IMR-90 (cell line): Measurements from ENCODE around the gene MCM5. TPM values are rescaled to one million over a fixed set of nuclear protein-coding genes. Genes with fewer than 3 reads are reported as not detected.

Experiments
- ATAC-seq: fragments of 200-7000 bp; cut with Tn5 transposase; 2 replicates; pipeline ENCODE4 v1.9.1; 2020; ENCODE audit warnings: low read depth, mild to moderate bottlenecking, moderate library complexity
- BruUV-seq: library from RNA; stranded (reverse); fragments of 400-500 nt; replicated peaks from 2 replicates; lab custom pipeline; 2021; lab: Mats Ljungman, UMichigan
- CTCF ChIA-PET: fragments of 300-600 bp; formaldehyde crosslinking; extraction: SDS; loops from one replicate; lab custom pipeline; 2021; ENCODE audit warnings: antibody characterized with exemption; lab: Yijun Ruan, JAX
- POLR2A ChIA-PET: fragments of 300-600 bp; sonication (Branson Sonifier 250); formaldehyde crosslinking; loops from one replicate; lab custom pipeline; 2022; ENCODE audit warnings: antibody characterized with exemption; ENCODE audit not compliant: unreplicated experiment; lab: Charles Lee
- DNase-seq: peaks from one replicate; pipeline ENCODE4 v3.0.0; 2013
- H2AFZ ChIP-seq: replicated peaks from 2 replicates; pipeline ENCODE3; 2013; ENCODE audit warnings: low read length, mild to moderate bottlenecking; ENCODE audit not compliant: poor library complexity
- H2AK5ac ChIP-seq: 2 replicates; pipeline ENCODE4 v1.6.1; 2013; ENCODE audit warnings: low read depth, low read length, inconsistent platforms
- H2AK9ac ChIP-seq: replicated peaks from 2 replicates; pipeline ENCODE3; 2013; ENCODE audit warnings: mild to moderate bottlenecking, low read depth, low read length, moderate library complexity; ENCODE audit not compliant: poor library complexity
- H2BK120ac ChIP-seq: 2 replicates; pipeline ENCODE4 v1.6.1; 2013; ENCODE audit warnings: low read depth, low read length, inconsistent platforms
- H2BK15ac ChIP-seq: 3 replicates; pipeline ENCODE4 v1.6.1; 2013; ENCODE audit warnings: low read depth, low read length, inconsistent platforms
- H2BK20ac ChIP-seq: 2 replicates; pipeline ENCODE4 v1.6.1; 2013; ENCODE audit warnings: low read depth, mild to moderate bottlenecking, inconsistent platforms, low read length, moderate library complexity
- H2BK5ac ChIP-seq: 2 replicates; pipeline ENCODE4 v1.6.1; 2013; ENCODE audit warnings: mild to moderate bottlenecking, low read depth, low read length, inconsistent platforms; ENCODE audit not compliant: poor library complexity, severe bottlenecking
- H3K14ac ChIP-seq: replicated peaks from 2 replicates; pipeline ENCODE4 v1.6.1; 2013; ENCODE audit warnings: low read depth, low read length, inconsistent platforms
- H3K18ac ChIP-seq: 2 replicates; pipeline ENCODE4 v1.6.1; 2013; ENCODE audit warnings: low read depth, low read length, control low read depth
- H3K23ac ChIP-seq: 2 replicates; pipeline ENCODE4 v1.6.1; 2013; ENCODE audit warnings: low read depth, low read length, inconsistent platforms
- H3K27ac ChIP-seq: 2 replicates; pipeline ENCODE4 v1.5.1; 2013; ENCODE audit warnings: mild to moderate bottlenecking, control low read depth, low read length; ENCODE audit not compliant: insufficient read depth
- H3K27me3 ChIP-seq: 2 replicates; pipeline ENCODE4 v1.6.1; 2013; ENCODE audit warnings: low read length; ENCODE audit not compliant: control insufficient read depth, insufficient read depth
- H3K36me3 ChIP-seq: 2 replicates; pipeline ENCODE4 v1.6.1; 2013; ENCODE audit warnings: low read length, mixed read lengths; ENCODE audit not compliant: control insufficient read depth, insufficient read depth
- H3K4ac ChIP-seq: 2 replicates; pipeline ENCODE4 v1.6.1; 2013; ENCODE audit warnings: low read depth, low read length, inconsistent platforms
- H3K4me1 ChIP-seq: 2 replicates; pipeline ENCODE4 v1.6.1; 2013; ENCODE audit warnings: low read length, mixed read lengths; ENCODE audit not compliant: control insufficient read depth, insufficient read depth
- H3K4me2 ChIP-seq: 2 replicates; pipeline ENCODE4 v1.6.1; 2013; ENCODE audit warnings: low read depth, mild to moderate bottlenecking, control low read depth, low read length, moderate library complexity
- H3K4me3 ChIP-seq: 2 replicates; pipeline ENCODE4 v1.5.1; 2013; ENCODE audit warnings: low read depth, mild to moderate bottlenecking, control low read depth, low read length, moderate library complexity; ENCODE audit not compliant: insufficient read depth
- H3K56ac ChIP-seq: 2 replicates; pipeline ENCODE4 v1.6.1; 2013; ENCODE audit warnings: low read length, inconsistent platforms; ENCODE audit not compliant: insufficient read depth; ENCODE audit errors: extremely low read depth
- H3K79me1 ChIP-seq, 2 experiments: 2 replicates each; pipeline ENCODE4 v1.6.1; 2013; ENCODE audit warnings: low read length in 2 of 2, inconsistent platforms in 1 of 2, low read depth in 1 of 2
- H3K9ac ChIP-seq: 2 replicates; pipeline ENCODE4 v1.6.1; 2013; ENCODE audit warnings: low read depth, low read length, control low read depth
- H3K9me1 ChIP-seq: 2 replicates; pipeline ENCODE4 v1.6.1; 2013; ENCODE audit warnings: low read length, inconsistent platforms; ENCODE audit not compliant: insufficient read depth
- H3K9me3 ChIP-seq: 2 replicates; pipeline ENCODE4 v1.6.1; 2013; ENCODE audit warnings: low read length; ENCODE audit not compliant: control insufficient read depth, insufficient read depth
- H4K20me1 ChIP-seq: 2 replicates; pipeline ENCODE4 v1.6.1; 2013; ENCODE audit warnings: low read length, inconsistent platforms; ENCODE audit not compliant: insufficient read depth
- H4K5ac ChIP-seq: 2 replicates; pipeline ENCODE4 v1.6.1; 2013; ENCODE audit warnings: mild to moderate bottlenecking, low read depth, low read length, control low read depth
- H4K8ac ChIP-seq, 2 experiments: 2 replicates each; pipeline ENCODE4 v1.6.1; 2013; ENCODE audit warnings: low read depth in 2 of 2, low read length in 2 of 2, control low read depth in 1 of 2, inconsistent platforms in 1 of 2
- H4K91ac ChIP-seq: 2 replicates; pipeline ENCODE4 v1.6.1; 2013; ENCODE audit warnings: low read depth, low read length, inconsistent platforms; ENCODE audit not compliant: insufficient read depth
- CHD1 ChIP-seq: IDR thresholded peaks from 2 replicates; pipeline ENCODE4 v1.6.1; 2012; ENCODE audit warnings: low read depth, low read length, improper control_type of control experiment
- WGBS, 2 experiments: methylation state at CpG; one replicate each; pipeline versions ENCODE4 v1.1.5 to v1.1.7; 2013; ENCODE audit warnings: missing lambda C conversion rate in 2 of 2; ENCODE audit not compliant: insufficient read length in 1 of 2; ENCODE audit errors: extremely low coverage in 2 of 2; 5-methylcytosine and 5-hydroxymethylcytosine counted together
- dilution Hi-C: fragments of 300-500 bp; cut with HindIII; formaldehyde crosslinking; loops from one replicate; pipeline ENCODE4 v1.14.3; 2018; ENCODE audit warnings: low sequenced_read_pairs; ENCODE audit not compliant: unreplicated experiment
- in situ Hi-C: fragments of 300-500 bp; cut with MboI; formaldehyde crosslinking; loops from 3 replicates; pipeline ENCODE4 v1.14.3; 2019; ENCODE audit warnings: low sequenced_read_pairs, inconsistent platforms, mixed read lengths
- intact Hi-C: fragments of 100-400 bp; cut with micrococcal nuclease; formaldehyde crosslinking; loops from 2 replicates; pipeline ENCODE4 v1.10.0; 2022
- polyA plus RNA-seq, 3 experiments: library from polyadenylated mRNA; depleted of rRNA; stranded (reverse); fragments of >200 nt; gene quantifications; 2 replicates each; pipeline ENCODE4 v1.2.3, GENCODE V29; 2012; ENCODE audit warnings: low replicate concordance in 1 of 3
- total RNA-seq: library from RNA; depleted of rRNA; stranded (reverse); fragments of >200 nt; gene quantifications from 2 replicates; pipeline ENCODE4 v1.2.3, GENCODE V29; 2012

The MCM5 gene
- total and polyA plus RNA-seq, 2 of the 4 experiments (the other 2 are of a cell fraction): 43.0 to 58.6 TPM

GRCh38 chr22:35404176-35404575 is 4.2 kb downstream of the MCM5 start:
- Histone ChIP-seq H3K4me1 (peaks cover 2% of the 10 kb centered on the region; the same call in 1 of the 2 replicates), H3K23ac (no peak overlapping the region; the same call in 1 of the 2 replicates), H3K9ac (no peak overlapping the region), H3K9me1 (no peaks in the 10 kb centered on the region; the same call in 1 of the 2 replicates), H3K36me3 (peaks cover 15% of the 10 kb centered on the region), H4K8ac (no peak overlapping the region), H3K27me3 (no peaks in the 10 kb centered on the region), H2AFZ (no peak overlapping the region), H3K18ac (no peak overlapping the region), H3K27ac (no peak overlapping the region), H3K56ac (no peak overlapping the region), H2AK9ac (no peak overlapping the region), H3K9me3 (no peaks in the 10 kb centered on the region), H3K4ac (no peak overlapping the region), H2BK15ac (no peak overlapping the region), H3K4me2 (no peak overlapping the region), H2BK20ac (no peak overlapping the region), H3K4me3 (no peak overlapping the region), H2BK5ac (no peak overlapping the region), H4K5ac (no peak overlapping the region), H3K79me1 (peaks cover 12 to 24% of the 10 kb centered on the region in 2 experiments), H2AK5ac (no peak overlapping the region), H4K20me1 (no peaks in the 10 kb centered on the region), H2BK120ac (no peak overlapping the region), H3K14ac (no peak overlapping the region), H4K91ac (no peak overlapping the region)
- in situ Hi-C loops: no loop called here
- intact Hi-C loops: no loop called here
- no TSS peak for BruUV-seq
- TF ChIP-seq CHD1: no peak
- ChIA-PET POLR2A (interaction anchor here (0.6 kb wide), 1 partner anchor 625 kb away, joined by 4 read pairs; no protein-coding TSS in a partner anchor), CTCF (interaction anchor here (0.7 kb wide), 1 partner anchor 1695 kb away, joined by 3 read pairs; no protein-coding TSS in a partner anchor)
- dilution Hi-C loops: no loop called here
- DNase-seq (no peak), ATAC-seq (no peak)
- WGBS, 2 experiments: no CpG with 5 or more reads among the region's 5 CpGs
